HUES6 (cell line): ENCODE results near the gene GABRG3.
"Not testable (repeated sequence)": the region's sequence is repeated elsewhere in the genome, so short reads cannot be mapped to it uniquely, and the experiment has no call there.

Source experiments
- H3K27ac ChIP-seq: 2 replicates; pipeline ENCODE4 v1.7.0; 2013; ENCODE audit warnings: low read depth, mild to moderate bottlenecking, low read length, inconsistent platforms
- H3K27me3 ChIP-seq: 2 replicates; pipeline ENCODE4 v1.6.1; 2013; ENCODE audit warnings: low read length; ENCODE audit not compliant: control insufficient read depth, insufficient read depth
- H3K36me3 ChIP-seq: 2 replicates; pipeline ENCODE4 v1.6.1; 2013; ENCODE audit warnings: low read length; ENCODE audit not compliant: control insufficient read depth, insufficient read depth
- H3K4me1 ChIP-seq: 2 replicates; pipeline ENCODE4 v1.6.1; 2013; ENCODE audit warnings: low read length; ENCODE audit not compliant: control insufficient read depth, insufficient read depth
- H3K4me3 ChIP-seq: 2 replicates; pipeline ENCODE4 v1.5.1; 2013; ENCODE audit warnings: low read depth, low read length
- H3K9ac ChIP-seq: one replicate; pipeline ENCODE4 v1.6.1; 2013; ENCODE audit warnings: mild to moderate bottlenecking, low read length
- H3K9me3 ChIP-seq: 2 replicates; pipeline ENCODE4 v1.6.1; 2013; ENCODE audit warnings: low read depth, low read length; ENCODE audit not compliant: control insufficient read depth, insufficient read depth

The GABRG3 gene

DNA sequence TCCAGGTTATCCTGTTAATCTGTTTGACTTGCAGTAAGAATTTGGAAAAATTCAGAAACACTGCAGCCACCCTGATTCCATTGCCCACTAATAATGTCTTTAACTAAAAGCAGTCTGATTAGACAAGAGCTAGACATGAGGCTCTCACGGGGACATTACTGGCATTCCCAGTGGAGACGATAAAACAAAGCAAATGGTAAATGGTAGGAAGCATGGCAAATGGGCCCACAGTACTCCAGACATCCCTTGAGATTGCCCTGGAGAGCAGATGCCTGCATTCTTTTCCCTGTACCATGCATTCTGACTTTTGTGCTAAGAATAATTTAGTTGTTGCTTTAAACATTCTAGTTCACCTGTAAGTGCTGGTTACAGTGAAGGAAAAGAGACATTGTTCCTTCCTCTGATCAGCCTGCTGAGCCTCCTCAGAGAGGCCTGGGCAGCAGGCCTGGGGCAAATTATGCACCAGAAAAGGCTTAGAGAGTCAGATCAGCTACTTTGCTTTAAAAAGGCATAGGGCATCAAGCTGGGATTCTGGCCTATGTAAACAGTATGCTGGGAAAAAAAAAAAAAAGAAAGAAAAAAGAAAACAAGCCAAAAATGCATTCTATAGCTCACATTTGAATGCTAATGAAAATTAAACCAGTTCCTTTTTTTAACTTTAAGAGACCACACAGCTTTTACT, 204.6 kb downstream of the GABRG3 start:
- Histone ChIP-seq H3K27ac (no peak overlapping the region; the same call in 1 of the 2 replicates), H3K9ac (no peak overlapping the region), H3K9me3 (peaks cover 30% of the 10 kb centered on the region), H3K36me3 (no peaks in the 10 kb centered on the region), H3K27me3 (no peaks in the 10 kb centered on the region), H3K4me1 (peaks cover 30% of the 10 kb centered on the region), H3K4me3 (no peak overlapping the region)

DNA sequence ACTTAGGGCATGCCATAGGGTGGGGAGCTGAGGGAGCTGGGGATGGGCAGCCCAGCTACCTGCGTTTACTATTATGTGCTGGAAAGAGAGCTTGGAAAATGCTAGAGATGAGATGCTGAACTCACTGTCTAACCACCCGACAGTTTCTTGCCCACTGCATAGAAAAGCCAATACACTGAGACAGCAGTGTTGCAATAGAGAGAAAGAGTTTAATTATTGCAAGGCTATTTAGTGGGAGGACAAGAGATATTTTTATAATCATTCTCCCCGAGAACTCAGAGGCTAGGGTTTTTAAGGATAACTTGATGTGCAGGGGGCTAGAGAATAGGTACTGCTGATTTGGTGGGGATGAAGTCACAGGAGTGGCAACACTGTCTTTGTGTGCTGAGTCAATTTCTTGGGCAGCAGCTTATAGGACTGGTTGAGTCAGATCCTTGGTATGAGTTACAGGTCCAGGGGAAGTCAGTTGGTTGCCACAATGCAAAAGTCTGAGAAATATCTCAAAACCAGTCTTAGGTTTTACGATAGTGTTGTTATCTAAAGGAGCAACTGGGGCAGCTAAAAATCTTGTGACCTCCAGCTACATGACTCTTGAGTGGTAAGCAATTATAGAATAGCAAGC, 205.9 kb downstream of the GABRG3 start:
- Histone ChIP-seq H3K27me3 (no peaks in the 10 kb centered on the region), H3K4me1 (peaks cover 29% of the 10 kb centered on the region), H3K36me3 (no peaks in the 10 kb centered on the region), H3K4me3 (no peak overlapping the region), H3K27ac (no peak overlapping the region), H3K9me3 (peaks cover 30% of the 10 kb centered on the region), H3K9ac (no peak overlapping the region)

DNA sequence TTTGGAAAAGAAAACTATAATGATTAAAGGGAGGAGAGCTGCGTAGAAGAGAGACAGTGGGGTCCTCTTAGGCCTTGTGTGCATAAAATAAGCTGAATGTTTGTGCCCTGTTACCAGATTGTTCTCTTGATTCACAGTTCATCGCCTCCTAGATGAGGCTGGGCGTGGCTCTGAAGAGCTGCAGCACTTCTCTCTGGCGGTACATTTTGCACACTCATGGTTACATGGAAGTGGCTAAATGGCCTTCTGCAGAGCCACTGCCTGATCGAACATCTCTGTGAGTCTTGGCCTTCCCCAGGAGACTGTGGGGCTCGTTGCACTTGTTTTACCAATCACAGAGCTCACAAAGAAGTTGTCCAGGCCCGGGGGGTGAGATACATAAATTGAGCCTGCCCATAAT, 208.8 kb downstream of the GABRG3 start:
- Histone ChIP-seq H3K9me3 (peaks cover 30% of the 10 kb centered on the region), H3K4me3 (no peak overlapping the region), H3K4me1 (peaks cover 13% of the 10 kb centered on the region), H3K36me3 (no peaks in the 10 kb centered on the region), H3K27me3 (no peaks in the 10 kb centered on the region), H3K27ac (no peak overlapping the region), H3K9ac (no peak overlapping the region)

DNA sequence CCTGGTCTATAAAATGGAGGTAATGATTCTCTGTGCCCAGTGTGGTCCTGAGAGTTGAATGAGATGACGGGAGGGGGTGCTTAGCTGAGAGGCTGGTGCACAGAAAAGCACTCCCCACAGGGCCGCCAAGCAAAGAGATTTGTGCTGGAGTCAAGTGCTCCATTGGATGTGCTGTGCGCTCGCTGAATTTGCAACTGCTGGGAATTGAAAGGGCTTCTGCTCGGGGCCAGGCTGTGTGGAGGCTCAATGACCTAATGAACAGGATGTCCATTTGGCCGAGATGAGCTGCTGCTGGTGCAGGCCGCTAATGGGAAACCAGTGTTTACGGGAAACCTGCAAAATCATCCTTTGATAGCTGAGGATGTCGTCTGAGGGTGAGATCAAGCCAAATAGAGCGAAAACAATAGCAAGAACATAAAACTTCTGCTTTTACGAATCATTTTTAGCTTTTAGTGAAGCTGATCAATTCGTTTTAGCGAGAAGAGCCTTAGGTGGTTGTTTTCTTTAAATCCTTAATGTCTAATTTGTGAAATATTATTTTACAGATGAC, 211.7 kb downstream of the GABRG3 start:
- Histone ChIP-seq H3K4me3 (no peak overlapping the region), H3K4me1 (no peaks in the 10 kb centered on the region), H3K27me3 (no peaks in the 10 kb centered on the region), H3K36me3 (no peaks in the 10 kb centered on the region), H3K9me3 (peaks cover 13% of the 10 kb centered on the region), H3K27ac (no peak overlapping the region), H3K9ac (no peak overlapping the region)

DNA sequence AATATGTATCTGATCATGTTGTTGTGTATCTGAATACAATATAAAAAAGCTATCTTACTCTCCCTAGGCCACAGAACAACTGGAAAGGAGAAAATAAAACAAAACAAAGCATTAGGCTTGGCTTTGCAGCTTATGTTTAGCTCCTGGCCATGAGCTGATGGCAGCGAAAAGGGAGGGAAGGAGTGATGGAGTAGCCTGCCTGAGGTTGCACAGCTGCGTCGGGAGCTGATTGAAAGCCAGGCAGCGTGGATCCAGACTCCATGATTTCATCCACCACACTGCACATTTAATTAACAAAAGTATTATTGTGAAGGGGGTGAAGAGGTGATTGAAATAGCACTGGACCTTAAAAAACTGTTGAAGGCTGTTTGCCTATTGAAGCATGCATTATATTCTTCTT, 212.2 kb downstream of the GABRG3 start:
- Histone ChIP-seq H3K4me1 (no peaks in the 10 kb centered on the region), H3K27me3 (no peaks in the 10 kb centered on the region), H3K4me3 (no peak overlapping the region), H3K27ac (no peak overlapping the region), H3K36me3 (no peaks in the 10 kb centered on the region), H3K9ac (no peak overlapping the region), H3K9me3 (peaks cover 7% of the 10 kb centered on the region; the same call in 1 of the 2 replicates)

DNA sequence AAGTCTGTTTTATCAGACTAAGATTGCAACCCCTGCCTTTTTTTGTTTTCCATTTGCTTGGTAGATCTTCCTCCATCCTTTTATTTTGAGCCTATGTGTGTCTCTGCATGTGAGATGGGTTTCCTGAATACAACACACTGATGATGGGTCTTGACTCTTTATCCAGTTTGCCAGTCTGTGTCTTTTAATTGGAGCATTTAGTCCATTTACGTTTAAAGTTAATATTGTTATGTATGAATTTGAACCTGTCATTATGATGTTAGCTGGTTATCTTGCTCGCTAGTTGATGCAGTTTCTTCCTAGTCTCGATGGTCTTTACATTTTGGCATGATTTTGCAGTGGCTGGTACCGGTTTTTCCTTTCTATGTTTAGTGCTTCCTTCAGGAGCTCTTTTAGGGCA, 220.5 kb downstream of the GABRG3 start:
- H3K36me3 ChIP-seq, H3K9ac ChIP-seq, H3K27ac ChIP-seq, H3K4me3 ChIP-seq, H3K27me3 ChIP-seq, H3K4me1 ChIP-seq: not testable (repeated sequence)
- peaks cover 14% of the 10 kb centered on the region; the same call in 1 of the 2 replicates for H3K9me3 ChIP-seq

DNA sequence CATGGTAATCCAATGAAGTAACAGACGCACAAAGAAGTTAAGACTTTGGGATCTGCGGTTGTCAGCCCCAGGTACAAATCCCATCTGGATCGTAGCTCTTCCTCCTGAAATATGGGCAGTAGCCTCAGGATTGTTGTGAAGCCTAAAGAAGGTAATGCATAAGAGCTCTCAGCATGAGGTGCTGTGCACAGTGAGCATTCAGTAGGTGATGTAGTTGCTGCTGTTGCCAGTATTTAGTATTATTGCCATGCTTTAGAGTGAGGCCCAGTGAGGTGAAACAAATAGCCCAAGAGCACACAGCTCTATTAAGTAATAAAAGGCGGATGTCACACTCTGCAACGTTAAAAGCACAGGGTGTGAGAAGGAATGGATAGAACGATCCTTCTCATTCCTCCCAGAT, 225.7 kb downstream of the GABRG3 start:
- H3K9me3 ChIP-seq = peaks cover 14% of the 10 kb centered on the region; the same call in 1 of the 2 replicates
- no peak overlapping the region for H3K9ac ChIP-seq
- H3K4me3 ChIP-seq = no peak overlapping the region
- no peaks in the 10 kb centered on the region for H3K36me3 ChIP-seq
- H3K27me3 ChIP-seq = no peaks in the 10 kb centered on the region
- H3K27ac ChIP-seq = no peak overlapping the region
- H3K4me1 ChIP-seq = no peaks in the 10 kb centered on the region

DNA sequence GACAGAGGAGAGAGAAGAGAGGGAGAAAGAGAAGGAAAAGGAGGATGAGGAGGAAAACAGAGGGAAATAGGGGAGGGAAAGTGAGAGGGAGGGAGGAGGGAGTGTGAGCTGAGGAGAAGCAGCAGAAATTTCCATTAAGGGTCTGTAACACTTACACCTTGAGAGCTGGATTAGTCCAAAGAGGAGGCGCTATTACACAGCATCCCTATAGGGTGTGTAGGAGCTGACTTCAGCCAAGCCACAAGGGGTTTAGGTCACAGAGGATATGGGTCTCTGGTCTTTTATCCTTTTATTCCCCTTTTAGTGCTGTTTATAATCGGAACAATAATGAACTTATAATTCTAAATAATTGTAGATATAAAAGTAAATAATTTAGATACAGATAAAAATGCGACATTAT, 230.4 kb downstream of the GABRG3 start:
- Histone ChIP-seq H3K4me1 (no peaks in the 10 kb centered on the region), H3K9ac (no peak overlapping the region), H3K36me3 (no peaks in the 10 kb centered on the region), H3K9me3 (no peaks in the 10 kb centered on the region), H3K27ac (no peak overlapping the region), H3K4me3 (no peak overlapping the region), H3K27me3 (no peaks in the 10 kb centered on the region)

DNA sequence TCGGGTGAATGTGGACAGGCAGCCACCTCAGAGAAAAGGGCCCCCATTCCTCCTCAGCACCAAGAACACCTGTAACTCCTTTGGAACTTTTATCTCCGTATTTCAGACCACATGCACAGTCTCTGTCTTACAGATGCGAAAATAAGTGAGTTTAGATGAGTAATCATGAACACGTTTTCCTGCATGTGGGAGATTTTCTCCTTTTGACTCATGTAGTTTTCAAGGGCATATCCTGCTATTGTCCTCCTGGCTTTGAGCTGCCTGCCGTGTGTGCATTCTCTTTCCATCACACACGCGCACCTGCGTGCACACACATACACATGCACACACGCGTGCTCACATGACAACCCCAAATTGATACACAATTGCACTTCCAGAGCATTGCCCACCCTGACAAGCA, 239.2 kb downstream of the GABRG3 start:
- Histone ChIP-seq H3K4me1 (no peaks in the 10 kb centered on the region), H3K9me3 (peaks cover 6% of the 10 kb centered on the region), H3K27ac (no peak overlapping the region), H3K36me3 (no peaks in the 10 kb centered on the region), H3K4me3 (no peak overlapping the region), H3K9ac (no peak overlapping the region), H3K27me3 (no peaks in the 10 kb centered on the region)

DNA sequence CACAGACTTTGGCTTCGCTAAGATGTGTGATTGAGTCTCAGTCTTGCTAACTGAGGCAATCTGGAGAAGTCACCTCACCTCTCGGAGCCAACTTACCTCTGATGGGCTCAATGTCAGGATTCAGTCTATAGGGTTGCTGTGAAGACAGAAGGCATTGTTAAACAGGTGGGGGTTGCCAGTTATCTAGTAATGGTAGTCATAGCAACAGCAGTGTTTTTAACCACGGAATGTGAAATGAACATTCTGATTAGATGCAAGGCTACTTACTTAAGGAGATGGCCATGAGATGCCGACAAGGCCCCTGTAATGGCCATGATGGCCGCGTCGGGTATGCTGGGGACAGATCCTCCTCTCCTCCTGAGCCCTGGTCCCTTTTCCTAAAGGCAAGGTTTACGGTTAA, 243.1 kb downstream of the GABRG3 start:
- Histone ChIP-seq H3K4me1 (no peaks in the 10 kb centered on the region), H3K9ac (no peak overlapping the region), H3K9me3 (peaks cover 6% of the 10 kb centered on the region), H3K4me3 (no peak overlapping the region), H3K36me3 (no peaks in the 10 kb centered on the region), H3K27me3 (no peaks in the 10 kb centered on the region), H3K27ac (no peak overlapping the region)

DNA sequence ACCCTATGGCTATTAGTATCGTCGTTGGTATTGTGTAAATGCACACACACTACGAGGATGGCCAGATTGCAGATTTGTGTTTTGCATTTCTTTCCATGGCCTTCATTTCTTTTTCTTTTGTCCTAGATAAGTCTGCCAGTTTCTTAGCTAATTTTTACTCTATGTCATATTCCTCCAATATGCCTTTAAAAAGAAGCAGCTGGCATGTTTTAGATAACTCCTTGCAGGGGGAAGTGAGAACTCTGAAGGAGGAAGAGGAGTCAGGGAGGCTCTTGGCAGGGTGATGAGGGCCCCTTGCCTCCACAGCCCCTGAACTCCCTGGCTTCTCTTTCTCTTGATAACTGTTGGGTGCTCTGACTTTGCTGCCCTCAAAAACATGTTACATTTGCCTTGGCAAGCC, 244.0 kb downstream of the GABRG3 start:
- no peak overlapping the region for H3K9ac ChIP-seq
- H3K9me3 ChIP-seq = peaks cover 6% of the 10 kb centered on the region
- no peaks in the 10 kb centered on the region for H3K36me3 ChIP-seq
- H3K27ac ChIP-seq = no peak overlapping the region
- no peak overlapping the region for H3K4me3 ChIP-seq
- H3K27me3 ChIP-seq = no peaks in the 10 kb centered on the region
- no peaks in the 10 kb centered on the region for H3K4me1 ChIP-seq
